DMS114 treated with DMSO at 0.1 percent for 48 hours (cell line): ENCODE results near the gene MED23.
"Not testable (repeated sequence)": the region's sequence is repeated elsewhere in the genome, so short reads cannot be mapped to it uniquely, and the experiment has no call there.

Experiments
- DNase-seq: peaks from one replicate; lab custom pipeline; 2025; ENCODE audit not compliant: unreplicated experiment; lab: John Stamatoyannopoulos, UW

MED23 gene

GRCh38 chr6:131574686-131575085 lies 53.4 kb downstream of the MED23 start:
- DNase-seq = no peak

GRCh38 chr6:131574133-131574532 lies 53.9 kb downstream of the MED23 start:
- no peak for DNase-seq

GRCh38 chr6:131572686-131573415 lies 55.2 kb downstream of the MED23 start, which contains the start of gene ARG1:
Gene ARG1, plus strand, starts transcription at chr6:131573226. Its CDS starts 57 bp downstream, at chr6:131573283.
- DNase-seq = no peak

DNA sequence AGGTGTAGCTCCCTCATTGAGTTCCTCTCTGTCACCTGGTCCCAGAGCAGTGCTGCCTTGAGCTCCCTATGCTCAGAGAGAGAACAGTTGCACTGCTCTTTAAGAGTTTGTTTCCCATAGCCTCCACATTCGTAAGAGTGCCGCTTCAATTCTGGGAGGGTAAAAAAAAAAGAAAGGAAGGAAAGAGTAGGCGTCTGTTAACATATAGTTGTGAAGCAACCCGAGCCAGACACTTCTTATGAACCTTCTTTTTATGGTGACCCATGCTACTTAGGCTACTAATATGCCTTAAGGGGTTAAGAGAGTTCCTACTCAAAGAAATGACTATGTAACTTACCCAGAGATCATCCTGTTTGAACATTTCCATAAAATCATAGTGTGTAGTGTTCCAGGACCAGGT lies 59.3 kb downstream of the MED23 start:
- no peak for DNase-seq

DNA sequence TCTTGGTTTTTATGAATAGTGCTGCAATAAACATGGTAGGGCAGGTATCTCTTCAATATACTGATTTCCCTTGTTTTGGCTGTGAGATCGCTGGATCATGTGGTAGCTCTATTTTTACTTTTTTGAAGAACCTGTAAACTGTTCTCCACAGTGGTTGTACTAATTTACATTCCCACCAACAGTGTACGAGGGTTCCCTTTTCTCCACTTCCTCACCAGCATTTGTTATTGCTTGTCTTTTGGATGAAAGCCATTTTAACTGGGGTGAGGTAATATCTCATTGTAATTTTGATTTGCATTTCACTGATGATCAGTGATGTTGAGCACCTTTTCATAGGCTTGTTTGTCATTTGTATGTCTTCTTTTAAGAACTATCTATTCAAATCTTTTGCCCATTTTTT lies 63.0 kb downstream of the MED23 start:
- no peak for DNase-seq

GRCh38 chr6:131561925-131562707 lies 65.9 kb downstream of the MED23 start:
- DNase-seq = no peak

DNA sequence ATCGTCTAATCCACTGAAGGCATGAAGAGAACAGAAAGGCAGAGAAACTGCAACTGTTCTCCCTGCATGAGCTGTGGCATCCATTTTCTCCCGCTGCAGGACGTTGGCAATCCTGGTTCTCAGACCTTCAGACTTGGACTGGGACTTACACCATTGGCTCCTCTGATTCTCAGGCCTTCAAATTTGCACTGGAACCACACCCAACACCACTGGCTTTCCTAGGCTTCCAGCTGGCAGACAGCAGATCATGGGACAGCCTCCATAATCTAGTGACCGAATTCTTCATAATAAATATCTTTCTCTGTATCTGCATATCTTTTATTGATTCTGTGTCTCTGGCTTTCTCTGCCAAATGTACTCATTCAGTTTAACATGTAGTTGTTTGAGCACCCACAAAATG lies 69.1 kb downstream of the MED23 start:
- DNase-seq = no peak

- DNase-seq = no peak
These were observed 72.0 kb downstream of the MED23 start for GRCh38 chr6:131555992-131556391.

GRCh38 chr6:131552572-131552971 lies 75.5 kb downstream of the MED23 start:
- DNase-seq = no peak

DNA sequence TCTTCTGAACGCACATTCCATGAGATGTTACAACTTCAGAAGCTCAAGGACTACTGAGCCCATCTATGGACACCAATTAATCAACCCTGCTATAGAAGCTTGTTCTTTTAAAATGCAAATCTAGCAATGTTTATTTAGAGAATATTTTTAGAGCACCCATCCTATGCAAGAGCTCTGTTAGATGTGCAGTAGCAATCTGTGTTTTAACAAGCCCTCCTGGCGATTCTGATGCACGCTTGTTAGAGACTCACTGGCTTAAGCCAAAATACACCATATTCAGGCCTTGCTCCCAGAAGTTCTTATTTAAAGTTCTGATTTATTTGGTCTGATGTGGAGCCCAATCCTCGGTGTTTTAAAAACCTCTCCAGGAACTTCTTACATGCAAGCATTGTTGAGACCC lies 76.1 kb downstream of the MED23 start:
- DNase-seq = no peak

GRCh38 chr6:131549811-131550210 lies 78.2 kb downstream of the MED23 start:
- no peak for DNase-seq

- no peak for DNase-seq
These were observed 79.6 kb downstream of the MED23 start for GRCh38 chr6:131548441-131548840.

DNA sequence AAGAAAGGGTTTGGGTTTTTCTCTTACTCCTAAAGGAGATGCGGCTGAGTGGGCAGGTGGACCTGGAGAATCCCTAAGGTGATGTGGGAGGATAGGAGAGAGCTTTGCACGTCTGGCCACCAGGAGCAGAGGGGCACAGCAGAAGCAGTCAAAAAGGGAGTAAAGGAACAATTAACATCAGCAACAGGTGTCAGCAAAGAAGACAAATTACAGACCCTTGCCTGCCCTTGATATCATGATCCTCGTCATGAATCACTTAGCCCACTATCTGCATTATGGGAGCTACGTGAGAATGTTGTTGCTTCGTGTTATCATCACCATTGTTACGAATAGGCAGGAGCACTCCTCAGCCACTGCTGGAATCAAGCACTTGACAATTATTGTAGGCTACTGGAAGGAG lies 80.6 kb downstream of the MED23 start:
- DNase-seq = no peak

- no peak for DNase-seq
These were observed 82.7 kb downstream of the MED23 start for GRCh38 chr6:131545317-131545716.

GRCh38 chr6:131538615-131539014 lies 89.4 kb downstream of the MED23 start:
- not testable (repeated sequence) for DNase-seq

- no peak for DNase-seq
These were observed 95.4 kb downstream of the MED23 start for GRCh38 chr6:131532580-131533039.

DNA sequence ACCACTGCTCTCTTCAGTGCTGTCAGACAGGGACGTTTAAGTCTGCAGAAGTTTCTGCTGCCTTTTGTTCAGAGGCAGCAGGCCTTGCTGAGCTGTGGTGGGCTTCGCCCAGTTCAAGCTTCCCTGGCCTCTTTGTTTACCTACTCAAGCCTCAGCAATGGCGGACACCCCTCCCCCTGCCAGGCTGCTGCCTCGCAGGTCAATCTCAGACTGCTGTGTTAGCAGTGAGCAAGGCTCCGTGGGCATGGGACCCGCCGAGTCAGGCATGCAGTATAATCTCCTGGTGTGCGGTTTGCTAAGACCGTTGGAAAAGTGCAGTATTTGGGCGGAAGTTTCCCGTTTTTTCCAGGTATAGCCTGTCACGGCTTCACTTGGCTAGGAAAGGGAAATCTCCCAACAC lies 96.4 kb downstream of the MED23 start:
- not testable (repeated sequence) for DNase-seq

DNA sequence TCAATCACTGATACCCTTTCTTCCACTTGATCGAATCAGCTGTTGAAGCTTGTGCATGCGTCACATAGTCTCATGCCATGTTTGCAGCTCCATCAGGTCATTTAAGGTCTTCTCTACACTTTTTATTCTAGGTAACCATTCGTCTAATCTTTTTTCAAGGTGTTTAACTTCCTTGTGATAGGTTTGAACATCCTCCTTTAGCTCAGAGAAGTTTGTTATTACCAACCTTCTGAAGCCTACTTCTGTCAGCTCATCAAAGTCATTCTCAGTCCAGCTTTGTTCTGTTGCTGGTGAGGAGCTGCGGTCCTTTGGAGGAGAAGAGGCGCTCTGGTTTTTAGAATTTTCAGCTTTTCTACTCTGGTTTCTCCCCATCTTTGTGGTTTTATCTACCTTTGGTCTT lies 97.1 kb downstream of the MED23 start:
- not testable (repeated sequence) for DNase-seq

DNA sequence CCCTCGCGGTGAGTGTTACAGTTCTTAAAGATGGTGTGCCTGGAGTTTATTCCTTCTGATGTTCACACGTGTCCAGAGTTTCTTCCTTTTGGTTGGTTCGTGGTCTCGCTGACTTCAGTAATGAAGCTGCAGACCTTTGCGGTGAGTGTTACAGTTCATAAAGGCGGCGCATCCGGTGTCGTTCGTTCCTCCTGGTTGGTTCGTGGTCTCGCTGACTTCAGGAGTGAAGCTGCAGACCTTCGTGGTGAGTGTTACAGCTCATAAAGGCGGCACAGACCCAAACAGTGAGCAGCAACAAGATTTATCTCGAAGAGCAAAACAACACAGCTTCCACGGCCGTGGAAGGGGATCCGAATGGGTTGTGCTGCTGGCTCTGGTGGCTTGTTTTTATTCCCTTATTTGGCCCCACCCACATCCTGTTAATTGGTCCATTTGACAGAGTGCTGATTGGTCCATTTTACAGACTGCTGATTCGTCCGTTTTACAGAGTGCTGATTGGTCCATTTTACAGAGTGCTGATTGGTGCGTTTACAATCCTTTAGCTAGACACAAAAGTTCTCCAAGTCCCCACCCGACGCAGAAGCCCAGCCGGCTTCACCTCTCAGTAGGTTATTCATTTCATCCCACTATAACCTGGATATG lies 103.2 kb downstream of the MED23 start:
- no peak for DNase-seq

DNA sequence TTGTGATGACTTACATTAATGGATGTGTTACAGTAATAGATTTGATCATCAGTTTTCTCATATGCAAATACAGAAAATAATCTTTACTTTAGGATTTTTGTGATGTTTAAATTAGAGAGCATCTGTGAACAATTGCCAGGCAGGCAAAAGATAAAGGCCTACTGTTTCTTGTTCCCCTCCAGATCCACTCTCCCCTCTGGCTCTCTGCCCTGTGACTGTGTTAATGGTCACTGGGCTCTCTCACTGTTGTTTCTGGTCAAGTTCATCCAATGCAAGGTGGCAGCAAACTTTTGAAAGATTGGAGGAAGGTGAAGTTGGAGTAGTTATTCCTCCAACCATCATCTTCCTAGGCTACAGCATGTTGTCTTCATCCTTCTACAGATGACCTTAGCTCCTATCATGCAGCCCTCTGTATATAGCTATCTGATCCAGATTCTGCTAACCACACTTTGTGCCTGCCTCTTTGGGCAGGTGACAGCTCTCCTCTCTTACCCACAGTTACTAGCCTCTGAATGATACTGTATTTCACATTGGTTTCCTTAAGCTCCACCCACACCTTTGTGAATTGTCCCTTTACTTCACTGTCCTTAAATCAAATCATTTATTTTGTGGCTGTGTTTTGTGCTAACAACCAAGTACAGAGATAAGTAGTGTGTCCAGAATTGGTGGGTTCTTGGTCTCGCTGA lies 103.9 kb downstream of the MED23 start:
- no peak for DNase-seq
